Activated CD4-positive, alpha-beta memory T cell treated with anti-CD3 and anti-CD28 coated beads for 36 hours (primary cell): ENCODE data around the gene PEX6. TPM values are rescaled to one million over a fixed set of nuclear protein-coding genes. Genes with fewer than 3 reads are reported as not detected.
"Not testable (repeated sequence)": the region's sequence is repeated elsewhere in the genome, so short reads cannot be mapped to it uniquely, and the experiment has no call there.

Experiments
- CTCF ChIA-PET: fragments of 350-600 bp; sonication (Branson Sonifier 250); formaldehyde crosslinking; loops from one replicate; lab custom pipeline; 2021; ENCODE audit warnings: antibody characterized with exemption, inconsistent platforms; lab: Charles Lee
- POLR2A ChIA-PET: fragments of 350-600 bp; sonication (Branson Sonifier 250); formaldehyde crosslinking; loops from one replicate; lab custom pipeline; 2021; ENCODE audit warnings: antibody characterized with exemption; lab: Charles Lee
- DNase-seq: peaks from one replicate; pipeline ENCODE4 v3.0.0-alpha.2; 2020
- H3K27ac Mint-ChIP-seq: one replicate; pipeline ENCODE4 v1.8.0; 2021; ENCODE audit warnings: mixed read lengths
- H3K27me3 Mint-ChIP-seq: one replicate; pipeline ENCODE4 v1.8.0; 2021; ENCODE audit warnings: mixed read lengths
- H3K36me3 Mint-ChIP-seq: one replicate; pipeline ENCODE4 v1.8.0; 2021; ENCODE audit warnings: mixed read lengths
- H3K4me1 Mint-ChIP-seq: one replicate; pipeline ENCODE4 v1.8.0; 2021; ENCODE audit warnings: low read depth, mixed read lengths
- H3K4me3 Mint-ChIP-seq: one replicate; pipeline ENCODE4 v1.8.0; 2021; ENCODE audit warnings: mild to moderate bottlenecking, mixed read lengths
- H3K9me3 Mint-ChIP-seq: one replicate; pipeline ENCODE4 v1.8.0; 2021; ENCODE audit warnings: mixed read lengths
- intact Hi-C: fragments of 100-400 bp; cut with micrococcal nuclease; formaldehyde crosslinking; loops from one replicate; pipeline ENCODE4 v1.15.1; 2023
- total RNA-seq, 2 experiments: library from RNA; stranded (reverse); gene quantifications; one replicate each; pipeline ENCODE4 v1.2.3, GENCODE V29; 2021

Gene PEX6
- total RNA-seq, 2 experiments from 2014 or later: 25.6 to 26.4 TPM

- peaks cover 23% of the 10 kb centered on the region for H3K36me3 Mint-ChIP-seq
- H3K4me1 Mint-ChIP-seq, CTCF ChIA-PET, H3K4me3 Mint-ChIP-seq, intact Hi-C loops, H3K27ac Mint-ChIP-seq, POLR2A ChIA-PET, H3K27me3 Mint-ChIP-seq, H3K9me3 Mint-ChIP-seq, DNase-seq: not testable (repeated sequence)
Observed at GRCh38 chr6:42941356-42941755, 37.6 kb downstream of the PEX6 start.

GRCh38 chr6:42940493-42941045 lies 38.4 kb downstream of the PEX6 start:
- Mint-ChIP-seq H3K27me3 (no peaks in the 10 kb centered on the region), H3K27ac (peak overlapping the region; percentile 33), H3K9me3 (no peaks in the 10 kb centered on the region), H3K36me3 (peaks cover 29% of the 10 kb centered on the region), H3K4me3 (no peak overlapping the region), H3K4me1 (peaks cover 1% of the 10 kb centered on the region)
- ChIA-PET POLR2A (interaction anchor here (0.6 to 1.2 kb wide), 2 partner anchors 11 to 287 kb away, joined by 3 read pairs; partner anchors contain the start of gene CNPY3), CTCF (no interaction called here)
- no peak for DNase-seq
- intact Hi-C loops: no loop called here

GRCh38 chr6:42939810-42940167 lies 39.2 kb downstream of the PEX6 start:
- Mint-ChIP-seq H3K9me3 (no peaks in the 10 kb centered on the region), H3K4me1 (peaks cover 4% of the 10 kb centered on the region), H3K27me3 (no peaks in the 10 kb centered on the region), H3K27ac (no peak overlapping the region), H3K4me3 (no peak overlapping the region), H3K36me3 (peaks cover 30% of the 10 kb centered on the region)
- ChIA-PET CTCF (no interaction called here), POLR2A (interaction anchor here (1.2 kb wide), 1 partner anchor 10 kb away, joined by 3 read pairs; the partner anchor contains the start of gene CNPY3)
- no peak for DNase-seq
- intact Hi-C loops: no loop called here

- CTCF ChIA-PET: interaction anchor here (0.9 kb wide), 1 partner anchor 205 kb away, joined by 3 read pairs; no protein-coding TSS in a partner anchor
- Mint-ChIP-seq H3K4me3 (no peak overlapping the region), H3K4me1 (peaks cover 5% of the 10 kb centered on the region), H3K36me3 (peaks cover 31% of the 10 kb centered on the region), H3K9me3 (no peaks in the 10 kb centered on the region), H3K27ac (no peak overlapping the region), H3K27me3 (no peaks in the 10 kb centered on the region)
- POLR2A ChIA-PET: interaction anchor here (1.2 kb wide), 1 partner anchor 10 kb away, joined by 3 read pairs; the partner anchor contains the start of gene CNPY3
- no peak for DNase-seq
- intact Hi-C loops: no loop called here
Observed at GRCh38 chr6:42938987-42939809, 39.8 kb downstream of the PEX6 start.

- Mint-ChIP-seq H3K4me3 (no peak overlapping the region), H3K27ac (no peak overlapping the region)
- POLR2A ChIA-PET: interaction anchor here (0.6 to 1.6 kb wide), 2 partner anchors 10 to 57 kb away, joined by 4 read pairs; partner anchors contain the start of gene CNPY3
Observed at GRCh38 chr6:42938428-42938796, 40.6 kb downstream of the PEX6 start.

GRCh38 chr6:42937548-42938427 lies 41.2 kb downstream of the PEX6 start:
- intact Hi-C loops: no loop called here
- H3K4me1 Mint-ChIP-seq: peaks cover 13% of the 10 kb centered on the region
- DNase-seq: no peak
- ChIA-PET CTCF (interaction anchor here (0.9 kb wide), 1 partner anchor 205 kb away, joined by 3 read pairs; no protein-coding TSS in a partner anchor), POLR2A (interaction anchor here (0.6 to 1.6 kb wide), 4 partner anchors 9 to 268 kb away, joined by 3 to 4 read pairs (median 4); partner anchors contain the start of genes CNPY3 and MEA1)
- H3K4me3 Mint-ChIP-seq: no peak overlapping the region
- no peak overlapping the region for H3K27ac Mint-ChIP-seq
- H3K36me3 Mint-ChIP-seq: peaks cover 31% of the 10 kb centered on the region
- no peaks in the 10 kb centered on the region for H3K9me3 Mint-ChIP-seq
- H3K27me3 Mint-ChIP-seq: no peaks in the 10 kb centered on the region

More at GRCh38 chr6:42938428-42938796, 40.6 kb downstream of the PEX6 start:
- Mint-ChIP-seq H3K36me3 (peaks cover 29% of the 10 kb centered on the region), H3K4me1 (peaks cover 7% of the 10 kb centered on the region), H3K9me3 (no peaks in the 10 kb centered on the region), H3K27me3 (no peaks in the 10 kb centered on the region)
- CTCF ChIA-PET: interaction anchor here (0.9 kb wide), 1 partner anchor 205 kb away, joined by 3 read pairs; no protein-coding TSS in a partner anchor
- intact Hi-C loops: no loop called here
- no peak for DNase-seq

- peaks cover 25% of the 10 kb centered on the region for H3K4me1 Mint-ChIP-seq
- no peaks in the 10 kb centered on the region for H3K9me3 Mint-ChIP-seq
- ChIA-PET CTCF (no interaction called here), POLR2A (interaction anchor here (1.3 kb wide), 1 partner anchor 77 kb away, joined by 3 read pairs; the partner anchor contains the start of gene MEA1)
- DNase-seq: no peak
- no peaks in the 10 kb centered on the region for H3K27me3 Mint-ChIP-seq
- intact Hi-C loops: no loop called here
- H3K36me3 Mint-ChIP-seq: peaks cover 42% of the 10 kb centered on the region
- no peak overlapping the region for H3K4me3 Mint-ChIP-seq
- H3K27ac Mint-ChIP-seq: no peak overlapping the region
Observed at GRCh38 chr6:42936398-42936797, 42.6 kb downstream of the PEX6 start.

GRCh38 chr6:42935322-42935721 lies 43.7 kb downstream of the PEX6 start:
- CTCF ChIA-PET: interaction anchor here (1.0 kb wide), 1 partner anchor 208 kb away, joined by 4 read pairs; no protein-coding TSS in a partner anchor
- Mint-ChIP-seq H3K4me3 (no peak overlapping the region), H3K27ac (no peak overlapping the region), H3K9me3 (no peaks in the 10 kb centered on the region), H3K36me3 (peaks cover 41% of the 10 kb centered on the region), H3K4me1 (peaks cover 35% of the 10 kb centered on the region), H3K27me3 (no peaks in the 10 kb centered on the region)
- no peak for DNase-seq
- intact Hi-C loops: no loop called here
- POLR2A ChIA-PET: no interaction called here

- Mint-ChIP-seq H3K4me1 (peaks cover 43% of the 10 kb centered on the region), H3K27ac (peak overlapping the region; percentile 11), H3K9me3 (no peaks in the 10 kb centered on the region), H3K36me3 (peaks cover 42% of the 10 kb centered on the region), H3K27me3 (no peaks in the 10 kb centered on the region), H3K4me3 (no peak overlapping the region)
- POLR2A ChIA-PET: no interaction called here
- intact Hi-C loops: no loop called here
- CTCF ChIA-PET: no interaction called here
- DNase-seq: no peak
Observed at GRCh38 chr6:42933205-42933604, 45.8 kb downstream of the PEX6 start.

- Mint-ChIP-seq H3K36me3 (peaks cover 38% of the 10 kb centered on the region), H3K4me3 (peak overlapping the region; percentile 41), H3K9me3 (no peaks in the 10 kb centered on the region), H3K27me3 (no peaks in the 10 kb centered on the region), H3K27ac (peak overlapping the region; percentile 79), H3K4me1 (peaks cover 42% of the 10 kb centered on the region)
- POLR2A ChIA-PET: no interaction called here
- CTCF ChIA-PET: no interaction called here
- no peak for DNase-seq
- intact Hi-C loops: no loop called here
Observed at GRCh38 chr6:42932412-42932811, 46.6 kb downstream of the PEX6 start.

- peak; percentile 75 for DNase-seq
- no peaks in the 10 kb centered on the region for H3K9me3 Mint-ChIP-seq
- intact Hi-C loops: loop anchor here (1.0 to 2.0 kb wide), 11 partner anchors 40 to 587 kb away; partner anchors contain the start of genes CUL7, KLC4, KLHDC3 and MRPL2
- peaks cover 24% of the 10 kb centered on the region for H3K36me3 Mint-ChIP-seq
- peaks cover 39% of the 10 kb centered on the region for H3K4me1 Mint-ChIP-seq
- no peaks in the 10 kb centered on the region for H3K27me3 Mint-ChIP-seq
- peak overlapping the region; percentile 99 for H3K27ac Mint-ChIP-seq
- H3K4me3 Mint-ChIP-seq: peak overlapping the region; percentile 96
- ChIA-PET CTCF (interaction anchor here (0.6 to 2.8 kb wide), 12 partner anchors 16 to 214 kb away, joined by 3 to 11 read pairs (median 4); partner anchors contain the start of genes PEX6 and PPP2R5D), POLR2A (interaction anchor here (0.5 to 2.8 kb wide), 21 partner anchors 10 to 454 kb away, joined by 3 to 30 read pairs (median 3); partner anchors contain the start of genes KLC4, KLHDC3, MEA1 and MRPL2)
Observed at GRCh38 chr6:42929821-42930360, 49.1 kb downstream of the PEX6 start.
